Keratinocyte (primary cell): ENCODE results near the gene NHSL2. TPM values are rescaled to one million over a fixed set of nuclear protein-coding genes. Genes with fewer than 3 reads are reported as not detected.

Experiments used
- DNase-seq: peaks from one replicate; pipeline ENCODE4 v3.0.0-alpha.2; 2011; ENCODE audit warnings: low read depth, missing footprints, low spot score
- FAIRE-seq: peaks from 2 replicates; lab custom pipeline; 2011; peaks lifted over from hg19 to GRCh38; lab: Jason Lieb, UNC
- H2AFZ ChIP-seq: 2 replicates; pipeline ENCODE4 v1.6.0; 2012; ENCODE audit warnings: low read length, control low read depth, inconsistent platforms; ENCODE audit not compliant: control insufficient read depth
- H3K27ac ChIP-seq: 2 replicates; pipeline ENCODE4 v1.5.1; 2011; ENCODE audit warnings: low read length; ENCODE audit not compliant: control insufficient read depth, insufficient read depth
- H3K27me3 ChIP-seq: 3 replicates; pipeline ENCODE4 v1.6.0; 2011; ENCODE audit warnings: low read length; ENCODE audit not compliant: control insufficient read depth, insufficient read depth; ENCODE audit errors: extremely low read depth
- H3K36me3 ChIP-seq, 2 experiments: 2 replicates in 1 of 2; 3 replicates in 1 of 2; pipeline ENCODE4 v1.5.1; 2011; ENCODE audit warnings: low read length in 2 of 2, mild to moderate bottlenecking in 1 of 2; ENCODE audit not compliant: control insufficient read depth in 2 of 2, insufficient read depth in 2 of 2; ENCODE audit errors: extremely low read depth in 1 of 2
- H3K4me1 ChIP-seq: 3 replicates; pipeline ENCODE4 v1.5.1; 2011; ENCODE audit warnings: low read length; ENCODE audit not compliant: control insufficient read depth, insufficient read depth; ENCODE audit errors: extremely low read depth
- H3K4me2 ChIP-seq: 3 replicates; pipeline ENCODE4 v1.6.0; 2011; ENCODE audit warnings: low read depth, low read length; ENCODE audit not compliant: control insufficient read depth, insufficient read depth; ENCODE audit errors: extremely low read depth
- H3K4me3 ChIP-seq, 3 experiments: fragments of 200-600 bp in 1 of 3; sonication (generic) in 1 of 3; 2 replicates in 2 of 3; 3 replicates in 1 of 3; pipeline ENCODE4 v1.5.1; 2011 to 2016; ENCODE audit warnings: low read length in 3 of 3, mild to moderate bottlenecking in 3 of 3, control low read depth in 2 of 3, inconsistent platforms in 1 of 3, low read depth in 1 of 3, mixed read lengths in 1 of 3, mixed run types in 1 of 3, moderate library complexity in 1 of 3; ENCODE audit not compliant: control insufficient read depth in 2 of 3, insufficient read depth in 2 of 3; ENCODE audit errors: extremely low read depth in 1 of 3
- H3K79me2 ChIP-seq: 2 replicates; pipeline ENCODE4 v1.6.0; 2012; ENCODE audit warnings: low read length; ENCODE audit not compliant: control insufficient read depth, insufficient read depth
- H3K9ac ChIP-seq: 3 replicates; pipeline ENCODE4 v1.6.0; 2011; ENCODE audit warnings: low read length; ENCODE audit not compliant: control insufficient read depth, insufficient read depth; ENCODE audit errors: extremely low read depth
- H3K9me1 ChIP-seq: 3 replicates; pipeline ENCODE4 v1.6.0; 2011; ENCODE audit warnings: low read length; ENCODE audit not compliant: control insufficient read depth, insufficient read depth; ENCODE audit errors: extremely low read depth
- H3K9me3 ChIP-seq: 2 replicates; pipeline ENCODE4 v1.5.1; 2012; ENCODE audit warnings: low read depth, low read length; ENCODE audit not compliant: control insufficient read depth
- H4K20me1 ChIP-seq: 3 replicates; pipeline ENCODE4 v1.6.0; 2011; ENCODE audit warnings: low read length; ENCODE audit not compliant: control insufficient read depth, insufficient read depth; ENCODE audit errors: extremely low read depth
- CTCF ChIP-seq, 3 experiments: IDR thresholded peaks in 1 of 3; conservative IDR thresholded peaks in 1 of 3; optimal IDR thresholded peaks in 1 of 3; 2 replicates in 2 of 3; 3 replicates in 1 of 3; pipeline versions ENCODE3 to v1.5.1; 2011; ENCODE audit warnings: low read length in 3 of 3, mild to moderate bottlenecking in 3 of 3, moderate library complexity in 2 of 3, control low read depth in 1 of 3, inconsistent platforms in 1 of 3; ENCODE audit not compliant: insufficient read depth in 2 of 3; ENCODE audit errors: extremely low read depth in 1 of 3
- EZH2 ChIP-seq: IDR thresholded peaks from one replicate; pipeline ENCODE4 v1.6.1; 2012; ENCODE audit warnings: inconsistent platforms, mild to moderate bottlenecking, low read length, moderate library complexity
- dilution Hi-C: fragments of 300-500 bp; cut with MboI; formaldehyde crosslinking; loops from one replicate; pipeline ENCODE4 v1.7.0; 2020; ENCODE audit warnings: low sequenced_read_pairs; ENCODE audit not compliant: extremely low pct_ligation_motif_present
- polyA plus RNA-seq, 5 experiments: library from polyadenylated mRNA; depleted of rRNA in 3 of 5; stranded (reverse) in 3 of 5; stranded (forward) in 1 of 5; unstranded in 1 of 5; fragments of >200 nt; gene quantifications; 1 replicate in 1 of 5; 2 replicates in 3 of 5; 3 replicates in 1 of 5; pipeline versions ENCODE4 v1.2.1 to v1.2.3, GENCODE V29; 2011 to 2012; ENCODE audit warnings: missing spikeins in 2 of 5, low read depth in 1 of 5, low replicate concordance in 1 of 5

The NHSL2 gene
- polyA plus RNA-seq, 1 donor (not counting 4 experiments of a cell fraction or from before 2014, with no cell fraction given) = 0.04 TPM

- Histone ChIP-seq H2AFZ (no peak overlapping the region), H3K4me2 (no peak overlapping the region), H3K79me2 (no peaks in the 10 kb centered on the region), H3K4me1 (peaks cover 8% of the 10 kb centered on the region), H4K20me1 (no peaks in the 10 kb centered on the region), H3K9me3 (no peaks in the 10 kb centered on the region), H3K9me1 (no peaks in the 10 kb centered on the region), H3K9ac (no peak overlapping the region), H3K27me3 (no peaks in the 10 kb centered on the region), H3K4me3 (no peak overlapping the region), H3K36me3 (no peaks in the 10 kb centered on the region), H3K27ac (no peak overlapping the region)
- dilution Hi-C loops = no loop called here
- DNase-seq (no peak), FAIRE-seq (no peak)
- no peak for TF ChIP-seq EZH2
- no peak for TF ChIP-seq CTCF (optimal IDR thresholded peaks at IDR 0.05 in 1 of 3, IDR thresholded peaks at IDR 0.05 in 1 of 3, conservative IDR thresholded peaks at IDR 0.05 in 1 of 3; ENCODE audit: extremely low read depth in 1 of 3, insufficient read depth in 2 of 3, low read length in 3 of 3)
Observed at GRCh38 chrX:71989768-71990426, 79.3 kb downstream of the NHSL2 start.

GRCh38 chrX:71990518-71990917, 79.9 kb downstream of the NHSL2 start:
- no peak for DNase-seq
- no peaks in the 10 kb centered on the region for H3K27me3 ChIP-seq
- H3K4me1 ChIP-seq = peaks cover 13% of the 10 kb centered on the region
- no peaks in the 10 kb centered on the region for H3K79me2 ChIP-seq
- H3K9me3 ChIP-seq = no peaks in the 10 kb centered on the region
- H3K4me2 ChIP-seq = no peak overlapping the region
- no peaks in the 10 kb centered on the region for H3K9me1 ChIP-seq
- no peak overlapping the region for H3K9ac ChIP-seq
- no peak overlapping the region for H3K27ac ChIP-seq
- dilution Hi-C loops = no loop called here
- H3K36me3 ChIP-seq = no peaks in the 10 kb centered on the region
- no peak for FAIRE-seq
- H3K4me3 ChIP-seq = no peak overlapping the region
- no peaks in the 10 kb centered on the region for H4K20me1 ChIP-seq
- no peak for TF ChIP-seq EZH2
- no peak for TF ChIP-seq CTCF (optimal IDR thresholded peaks at IDR 0.05 in 1 of 3, IDR thresholded peaks at IDR 0.05 in 1 of 3, conservative IDR thresholded peaks at IDR 0.05 in 1 of 3; ENCODE audit: extremely low read depth in 1 of 3, insufficient read depth in 2 of 3, low read length in 3 of 3)
- H2AFZ ChIP-seq = no peak overlapping the region
